ES-I3 (cell line): ENCODE results near the gene IQCK.

ENCODE experiments used
- H3K36me3 ChIP-seq: 2 replicates; pipeline ENCODE4 v1.6.1; 2013; ENCODE audit warnings: mild to moderate bottlenecking, low read length, control low read depth, moderate library complexity; ENCODE audit not compliant: insufficient read depth
- H3K4me1 ChIP-seq: 2 replicates; pipeline ENCODE4 v1.6.1; 2013; ENCODE audit warnings: mild to moderate bottlenecking, control low read depth, low read length; ENCODE audit not compliant: insufficient read depth
- H3K9ac ChIP-seq: 2 replicates; pipeline ENCODE4 v1.6.1; 2013; ENCODE audit warnings: low read depth, mild to moderate bottlenecking, low read length, moderate library complexity
- H3K9me3 ChIP-seq: 2 replicates; pipeline ENCODE4 v1.6.1; 2013; ENCODE audit warnings: mild to moderate bottlenecking, low read length, moderate library complexity; ENCODE audit not compliant: control insufficient read depth, insufficient read depth

The IQCK gene

DNA sequence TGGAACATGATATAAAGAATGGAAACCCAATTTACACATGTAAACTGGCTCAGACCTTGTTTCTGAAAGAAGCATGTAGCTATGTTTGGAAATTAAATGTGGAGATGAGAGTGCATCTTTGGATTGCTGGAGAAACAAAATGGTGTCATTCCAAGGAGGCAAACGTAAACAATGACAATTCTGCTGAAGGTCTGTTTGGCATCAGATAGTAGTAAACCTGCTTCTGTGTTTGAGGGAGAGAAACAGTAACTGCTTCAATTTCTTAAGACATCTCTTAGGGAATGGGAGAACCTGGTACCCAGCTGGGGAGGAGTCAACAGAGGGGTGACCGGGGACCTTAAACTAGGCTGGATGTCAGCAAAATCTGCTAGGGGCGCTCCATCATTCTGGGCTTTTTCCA is 143.1 kb downstream of the IQCK start:
- H3K36me3 ChIP-seq = no peaks in the 10 kb centered on the region; the same call in 1 of the 2 replicates
- H3K9ac ChIP-seq = peak overlapping the region; percentile 40
- H3K4me1 ChIP-seq = peaks cover 41% of the 10 kb centered on the region
- no peaks in the 10 kb centered on the region for H3K9me3 ChIP-seq

DNA sequence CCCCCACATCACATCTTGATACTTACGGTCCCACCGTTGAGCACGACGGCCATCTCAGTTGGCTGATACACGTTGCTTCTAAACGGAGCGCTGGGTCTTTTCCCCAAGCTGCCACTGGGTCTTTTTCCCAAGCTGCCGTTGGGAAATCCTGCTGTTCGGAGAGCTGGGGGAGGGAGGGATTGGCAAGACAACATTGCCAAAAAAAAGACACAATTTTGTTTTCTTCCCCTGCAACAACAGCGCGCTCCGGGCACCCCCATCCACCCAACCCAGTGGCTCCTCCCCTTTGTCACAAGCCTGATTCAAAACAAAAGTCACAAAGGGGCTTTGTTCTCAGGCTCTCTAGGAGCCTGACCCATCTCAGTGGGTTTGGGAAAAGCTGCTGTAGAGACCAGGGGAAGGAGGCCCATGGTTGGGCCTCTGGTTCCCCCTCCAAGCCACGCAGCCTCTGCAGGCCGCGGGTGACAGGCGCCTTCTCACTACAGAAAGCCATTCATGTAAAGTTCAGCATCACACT is 143.8 kb downstream of the IQCK start:
- H3K9me3 ChIP-seq = no peaks in the 10 kb centered on the region
- H3K9ac ChIP-seq = peak overlapping the region; percentile 40
- no peaks in the 10 kb centered on the region; the same call in 1 of the 2 replicates for H3K36me3 ChIP-seq
- H3K4me1 ChIP-seq = peaks cover 39% of the 10 kb centered on the region

DNA sequence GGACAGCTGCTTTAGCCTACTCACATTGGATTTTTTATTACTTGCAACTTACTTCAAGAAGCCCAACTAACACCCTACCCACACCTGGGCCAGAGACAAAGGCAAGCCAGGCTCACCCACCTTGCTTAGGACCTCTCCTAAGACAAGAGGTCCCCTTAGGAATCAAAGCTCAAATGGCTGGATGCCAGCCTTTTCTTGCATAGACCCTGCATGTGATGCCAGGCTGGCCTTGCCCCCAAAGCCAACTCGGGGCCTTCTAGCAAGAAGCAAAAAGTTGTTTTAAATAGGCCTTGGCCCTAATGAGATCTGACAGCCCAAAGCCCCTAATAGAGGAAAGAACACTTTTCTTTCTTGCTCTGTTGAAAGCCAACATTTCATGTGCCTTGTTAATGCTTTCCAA is 145.9 kb downstream of the IQCK start:
- Histone ChIP-seq H3K9ac (no peak overlapping the region), H3K36me3 (no peaks in the 10 kb centered on the region; the same call in 1 of the 2 replicates), H3K4me1 (peaks cover 21% of the 10 kb centered on the region), H3K9me3 (no peaks in the 10 kb centered on the region)

DNA sequence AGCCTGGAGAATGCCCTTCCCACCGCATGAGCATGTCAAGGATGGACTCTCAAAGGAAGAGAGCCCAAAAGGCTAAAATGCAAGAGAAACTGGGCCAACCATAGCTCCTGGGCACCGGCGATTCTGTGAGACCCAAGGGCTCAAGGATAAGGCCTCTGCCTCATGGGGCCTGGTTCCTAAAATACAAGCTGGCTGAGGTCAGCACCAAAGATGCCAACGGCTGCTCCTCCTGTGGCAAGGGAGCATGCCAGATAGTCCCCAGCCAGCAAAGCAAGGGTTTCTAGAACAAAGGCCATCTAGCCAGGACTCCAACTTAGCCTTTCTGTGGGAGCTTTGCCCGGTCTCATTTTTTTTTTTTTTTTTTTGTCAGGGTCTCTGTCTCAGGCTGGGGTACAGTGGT is 146.5 kb downstream of the IQCK start:
- Histone ChIP-seq H3K9ac (no peak overlapping the region), H3K9me3 (no peaks in the 10 kb centered on the region), H3K4me1 (peaks cover 15% of the 10 kb centered on the region), H3K36me3 (no peaks in the 10 kb centered on the region; the same call in 1 of the 2 replicates)

DNA sequence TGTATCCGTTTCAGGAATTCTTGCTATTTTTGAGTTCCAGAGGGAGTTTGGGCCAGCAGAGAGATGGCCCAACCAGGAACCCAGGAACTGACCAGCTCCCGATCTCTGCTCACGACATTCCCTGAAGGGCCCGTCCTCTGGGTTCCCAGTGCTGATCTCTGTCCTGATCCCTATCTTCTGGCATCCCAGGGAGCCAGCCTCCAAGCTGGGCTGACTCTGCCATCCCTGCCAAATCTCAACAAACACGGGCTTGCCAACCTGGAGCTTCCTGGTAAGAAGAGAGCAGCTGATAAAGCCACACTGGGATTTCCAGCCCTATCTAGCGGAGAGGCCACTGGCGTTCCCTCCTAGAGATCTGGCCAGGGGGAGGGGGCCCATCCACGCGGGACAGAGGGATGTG is 150.3 kb downstream of the IQCK start:
- peaks cover 5% of the 10 kb centered on the region; the same call in 1 of the 2 replicates for H3K36me3 ChIP-seq

DNA sequence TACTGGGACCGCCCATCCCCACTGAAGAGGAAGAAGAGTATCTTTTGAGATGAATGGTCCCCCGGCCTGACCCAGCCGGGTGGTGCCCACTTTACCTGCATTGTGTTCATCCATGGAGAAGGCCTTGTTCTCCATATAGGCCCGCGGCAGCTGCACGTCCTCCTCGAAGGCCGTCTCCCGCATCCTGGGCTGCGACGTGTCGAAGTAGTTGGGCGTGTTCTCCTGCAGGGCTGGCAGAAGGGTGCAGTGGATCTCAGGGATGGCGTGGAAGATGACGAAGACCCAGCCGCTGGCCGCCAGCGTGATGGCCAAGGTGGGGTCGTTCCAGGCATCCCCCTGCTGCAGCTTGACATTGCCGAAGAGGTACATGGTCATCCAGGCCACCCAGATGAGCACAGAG is 153.7 kb downstream of the IQCK start:
- Histone ChIP-seq H3K9me3 (no peaks in the 10 kb centered on the region), H3K9ac (no peak overlapping the region), H3K4me1 (peaks cover 14% of the 10 kb centered on the region), H3K36me3 (peaks cover 7% of the 10 kb centered on the region)

More for the DNA sequence above, 150.3 kb downstream of the IQCK start:
- Histone ChIP-seq H3K9me3 (no peaks in the 10 kb centered on the region), H3K4me1 (no peaks in the 10 kb centered on the region), H3K9ac (no peak overlapping the region)

DNA sequence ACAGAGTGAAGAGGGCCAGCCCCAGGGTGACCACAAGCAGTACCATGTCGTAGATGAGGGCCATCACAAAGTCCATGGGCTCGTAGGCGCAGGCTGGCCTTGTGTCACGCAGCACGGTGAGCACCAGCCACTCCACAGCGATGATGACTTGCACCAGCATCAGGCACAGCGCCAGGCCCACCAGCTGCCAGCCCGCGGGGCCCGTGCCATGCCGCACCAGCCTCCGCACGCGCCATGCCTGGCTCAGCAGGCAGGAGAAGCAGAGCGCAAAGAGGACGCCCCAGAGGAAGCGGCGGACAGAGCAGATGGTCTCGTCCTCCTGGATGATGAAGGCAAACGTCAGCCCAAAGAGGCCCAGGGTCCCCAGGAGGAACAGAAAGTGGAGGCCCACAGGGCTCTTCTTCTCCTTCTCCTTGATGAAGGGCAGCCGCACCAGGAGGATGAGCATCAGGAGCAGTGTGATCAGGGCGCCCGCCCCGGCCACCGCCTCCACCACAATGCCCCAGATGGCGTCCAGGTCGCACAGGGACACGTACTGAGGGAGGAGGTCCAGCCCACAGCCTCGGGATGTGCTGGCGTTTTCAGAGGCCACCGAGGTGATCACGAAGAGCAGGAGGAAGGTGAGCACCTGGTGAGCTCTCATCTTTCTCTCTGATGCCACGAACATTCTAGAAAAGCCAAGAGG is 154.2 kb downstream of the IQCK start:
- no peak overlapping the region for H3K9ac ChIP-seq
- H3K36me3 ChIP-seq = peaks cover 7% of the 10 kb centered on the region
- no peaks in the 10 kb centered on the region for H3K9me3 ChIP-seq
- H3K4me1 ChIP-seq = peaks cover 17% of the 10 kb centered on the region

DNA sequence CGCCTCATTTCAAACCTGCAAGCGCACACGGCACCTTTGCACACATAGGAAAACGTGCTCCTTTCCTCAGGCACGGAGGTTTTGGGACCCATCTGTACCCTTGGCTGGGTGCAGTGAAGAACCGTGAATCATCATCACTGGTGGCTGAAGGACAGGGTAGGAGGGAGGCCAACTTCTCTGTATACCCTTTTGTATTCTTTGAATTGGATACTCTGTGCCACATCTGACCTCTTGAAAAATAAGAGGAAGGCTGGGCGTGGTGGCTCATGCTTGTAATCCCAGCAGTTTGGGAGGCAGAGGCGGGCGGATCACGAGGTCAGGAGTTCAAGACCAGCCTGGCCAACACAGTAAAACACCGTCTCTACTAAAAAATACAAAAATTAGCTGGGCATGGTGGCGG is 154.9 kb downstream of the IQCK start:
- H3K36me3 ChIP-seq = peaks cover 7% of the 10 kb centered on the region
- H3K9me3 ChIP-seq = no peaks in the 10 kb centered on the region
- H3K4me1 ChIP-seq = peaks cover 17% of the 10 kb centered on the region
- no peak overlapping the region for H3K9ac ChIP-seq

DNA sequence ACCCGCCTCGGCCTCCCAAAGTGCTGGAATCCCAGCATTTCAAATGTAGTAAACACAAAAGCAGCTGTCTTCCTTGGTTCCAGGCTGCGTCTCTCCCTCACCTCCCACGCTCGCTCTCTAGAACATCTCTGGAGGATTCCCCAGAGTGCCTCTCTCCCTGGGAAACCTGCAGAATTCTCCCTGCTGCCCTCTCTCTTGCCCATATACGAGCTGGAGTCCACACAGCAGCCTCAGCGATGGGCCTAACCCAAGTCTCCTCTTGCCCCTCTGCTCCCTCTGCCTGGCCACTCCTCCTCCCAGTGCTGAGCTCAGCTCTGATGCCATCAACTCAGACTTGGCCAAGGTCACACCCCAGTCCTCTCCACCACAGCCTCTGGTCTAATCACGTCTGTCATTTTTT is 156.0 kb downstream of the IQCK start:
- no peaks in the 10 kb centered on the region for H3K9me3 ChIP-seq
- H3K4me1 ChIP-seq = peaks cover 24% of the 10 kb centered on the region
- H3K36me3 ChIP-seq = peaks cover 7% of the 10 kb centered on the region
- H3K9ac ChIP-seq = no peak overlapping the region

DNA sequence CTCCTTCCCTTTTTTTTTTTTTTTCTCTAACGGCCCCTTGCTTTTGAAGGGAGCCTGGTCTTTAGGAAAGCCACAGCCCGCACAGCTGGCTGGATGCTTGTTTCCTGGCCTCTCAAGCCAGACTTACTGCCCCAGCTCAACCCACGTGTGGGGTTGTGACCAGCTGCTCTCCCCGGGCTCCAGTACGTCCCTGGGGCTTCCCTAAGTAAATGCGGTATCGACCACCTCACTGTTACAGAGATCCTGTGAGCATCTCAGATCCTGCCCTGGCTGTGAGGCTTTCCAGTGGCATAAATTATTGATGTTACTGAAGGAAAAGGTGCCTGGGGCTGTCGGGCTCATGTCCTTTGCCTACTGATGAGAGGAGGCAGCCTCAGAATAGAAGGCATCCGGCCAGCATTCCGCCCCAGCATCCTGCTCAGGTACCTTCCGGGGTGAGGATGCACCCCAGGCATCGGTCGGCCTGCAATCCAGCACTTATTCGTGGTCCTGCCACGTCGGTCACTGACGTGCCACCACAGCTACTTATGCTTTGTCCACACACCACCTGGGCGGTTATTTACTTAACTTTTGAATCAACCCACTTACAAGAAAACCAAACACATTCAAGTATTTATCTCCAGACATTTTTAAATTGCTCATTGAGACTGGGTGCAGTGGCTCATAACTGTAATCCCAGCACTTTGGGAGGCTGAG is 156.9 kb downstream of the IQCK start:
- Histone ChIP-seq H3K36me3 (peaks cover 7% of the 10 kb centered on the region), H3K9ac (no peak overlapping the region), H3K4me1 (peaks cover 28% of the 10 kb centered on the region)

DNA sequence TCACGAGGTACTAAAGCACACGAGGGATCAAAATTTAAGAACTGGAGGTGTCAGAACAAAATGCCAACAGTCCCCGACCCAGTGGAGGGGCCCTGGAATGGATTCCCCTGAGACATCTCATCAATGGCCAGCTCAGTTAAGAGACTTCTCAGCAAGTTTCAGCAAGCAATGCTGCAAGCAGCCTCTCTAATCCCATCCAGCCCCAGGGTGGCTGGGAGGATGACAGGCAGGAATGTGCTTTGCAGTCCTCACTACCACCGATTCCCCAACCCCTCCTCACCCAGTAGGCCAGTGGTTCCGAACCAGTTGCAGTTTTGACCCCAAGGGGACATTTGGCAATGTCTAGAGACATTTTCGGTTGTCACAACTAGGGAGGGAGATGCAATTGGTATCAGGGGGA is 157.8 kb downstream of the IQCK start:
- Histone ChIP-seq H3K4me1 (peaks cover 28% of the 10 kb centered on the region), H3K9me3 (no peaks in the 10 kb centered on the region), H3K9ac (no peak overlapping the region), H3K36me3 (peaks cover 2% of the 10 kb centered on the region; the same call in 1 of the 2 replicates)

More for the DNA sequence above, 156.9 kb downstream of the IQCK start:
- H3K9me3 ChIP-seq = no peaks in the 10 kb centered on the region

DNA sequence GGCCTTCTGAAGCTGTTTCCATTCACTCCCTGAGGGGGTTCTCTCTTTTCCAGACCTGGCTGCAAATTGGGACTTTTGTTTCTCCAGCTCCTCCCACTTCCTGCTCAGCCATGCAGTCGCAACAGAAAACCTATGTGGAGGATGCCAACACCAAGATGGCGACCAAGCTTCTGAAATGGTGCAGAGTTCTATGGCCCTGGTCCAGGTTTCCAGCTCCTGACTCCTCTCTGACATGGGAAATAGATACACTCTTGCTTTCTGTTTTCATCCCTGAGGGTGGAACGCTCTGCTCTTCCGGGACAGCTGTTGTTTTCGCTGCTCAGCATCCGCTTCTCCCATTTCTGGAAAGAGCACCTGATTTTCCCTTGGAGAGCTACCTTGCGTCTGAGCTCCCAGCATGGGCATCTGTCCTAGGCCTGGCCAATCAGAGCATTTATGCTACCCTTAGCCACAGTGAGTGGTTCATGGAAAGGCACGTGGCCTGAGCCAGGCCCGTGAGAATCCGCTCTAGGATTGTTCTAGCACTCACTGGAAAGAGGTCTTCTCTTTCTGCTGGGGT is 158.5 kb downstream of the IQCK start:
- Histone ChIP-seq H3K4me1 (peaks cover 29% of the 10 kb centered on the region), H3K9ac (no peak overlapping the region), H3K9me3 (no peaks in the 10 kb centered on the region), H3K36me3 (peaks cover 2% of the 10 kb centered on the region; the same call in 1 of the 2 replicates)

DNA sequence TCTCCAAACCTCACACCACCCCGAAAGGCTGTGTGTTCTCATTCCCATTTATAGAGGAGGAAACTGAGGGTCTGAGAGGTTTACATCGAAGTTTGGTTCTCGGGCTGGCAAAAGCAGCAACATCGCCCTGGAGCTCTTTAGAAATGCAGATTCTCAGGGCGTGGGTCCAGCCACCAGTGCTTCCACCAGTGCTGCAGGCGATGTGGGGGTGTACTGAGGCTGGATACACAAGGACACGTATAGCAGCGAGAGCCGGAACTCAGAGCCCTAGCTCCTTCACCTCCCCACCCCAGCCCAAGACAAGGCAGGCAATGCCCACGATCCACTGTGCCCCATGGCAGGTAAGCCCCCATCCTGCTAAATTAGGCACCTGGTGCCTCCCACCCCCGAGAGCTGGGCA is 160.7 kb downstream of the IQCK start:
- H3K4me1 ChIP-seq = peaks cover 35% of the 10 kb centered on the region
- H3K36me3 ChIP-seq = peaks cover 2% of the 10 kb centered on the region; the same call in 1 of the 2 replicates
- no peak overlapping the region for H3K9ac ChIP-seq
- no peaks in the 10 kb centered on the region for H3K9me3 ChIP-seq

DNA sequence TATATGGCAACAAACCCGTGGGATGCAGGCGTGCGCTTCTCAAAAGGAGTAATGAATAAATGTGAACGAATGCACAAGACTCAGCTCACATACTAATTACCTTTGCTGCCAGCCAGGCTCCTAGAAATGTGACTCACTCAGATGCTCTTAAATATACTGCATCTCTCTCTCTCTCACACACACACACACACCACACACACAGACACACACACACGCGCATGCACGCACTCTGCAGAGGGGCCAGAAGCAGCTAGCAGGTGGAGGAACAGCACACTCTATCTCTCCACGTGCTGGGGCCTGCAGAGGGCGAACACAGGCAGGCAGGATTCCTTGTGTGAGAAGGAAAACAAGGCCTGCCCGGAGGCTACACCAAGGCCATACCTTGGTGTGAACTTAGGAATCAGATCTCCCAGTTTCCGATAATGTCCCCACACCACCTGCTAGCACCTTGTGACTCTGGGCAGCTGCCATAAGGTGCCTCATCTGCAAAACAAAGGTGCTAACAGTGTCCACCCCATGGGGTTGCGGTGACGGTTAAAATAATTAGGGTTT is 161.2 kb downstream of the IQCK start:
- no peaks in the 10 kb centered on the region for H3K9me3 ChIP-seq
- H3K4me1 ChIP-seq = peaks cover 35% of the 10 kb centered on the region
- no peak overlapping the region for H3K9ac ChIP-seq
- peaks cover 2% of the 10 kb centered on the region; the same call in 1 of the 2 replicates for H3K36me3 ChIP-seq
